Gastroesophageal sphincter (tissue), 4 donors: Measurements from ENCODE around the gene SEPTIN14. TPM values are rescaled to one million over a fixed set of nuclear protein-coding genes. Genes with fewer than 3 reads are reported as not detected.
A peak's percentile ranks its signal among the peaks of the same experiment; 100 is the strongest.
"Not testable (repeated sequence)": the region's sequence is repeated elsewhere in the genome, so short reads cannot be mapped to it uniquely, and the experiment has no call there.

Experiments
- ATAC-seq: fragments of 150-250 bp; one replicate; pipeline ENCODE4 v1.9.1; 2016; ENCODE audit warnings: mild to moderate bottlenecking, moderate library complexity
- H3K27ac ChIP-seq, 4 donors: fragments of 200-600 bp; sonication (generic) in 3 of 4; 1 replicate in 3 of 4; 2 replicates in 1 of 4; pipeline ENCODE4 v1.5.1; 2016 to 2019
- H3K27me3 ChIP-seq: fragments of 200-600 bp; sonication (generic); one replicate; pipeline ENCODE4 v1.5.1; 2019
- H3K36me3 ChIP-seq, 2 donors: fragments of 200-600 bp; sonication (generic); one replicate each; pipeline ENCODE4 v1.5.1; 2019; ENCODE audit warnings: control low read depth in 1 of 2
- H3K4me1 ChIP-seq, 3 donors: fragments of 200-600 bp; sonication (generic); 1 replicate in 2 of 3; 2 replicates in 1 of 3; pipeline ENCODE4 v1.5.1; 2016 to 2019; ENCODE audit warnings: control low read depth in 2 of 3
- H3K4me3 ChIP-seq, 2 donors: fragments of 200-600 bp; sonication (generic); one replicate each; pipeline ENCODE4 v1.5.1; 2019; ENCODE audit warnings: mild to moderate bottlenecking in 1 of 2, moderate library complexity in 1 of 2
- H3K9me3 ChIP-seq, 3 donors: fragments of 200-600 bp; sonication (generic); one replicate each; pipeline ENCODE4 v1.5.1; 2017 to 2019; ENCODE audit warnings: control low read depth in 2 of 3
- CTCF ChIP-seq, 4 experiments: fragments of 200-600 bp in 2 of 4; fragments of 450-650 bp in 2 of 4; sonication (generic) in 1 of 4; IDR thresholded peaks; one replicate each; pipeline ENCODE4 v1.5.1; 2017 to 2019; ENCODE audit warnings: antibody characterized with exemption in 4 of 4, mild to moderate bottlenecking in 2 of 4, moderate library complexity in 2 of 4
- EP300 ChIP-seq: sonication (generic); formaldehyde crosslinking; IDR thresholded peaks from one replicate; pipeline ENCODE4 v1.6.1; 2017; ENCODE audit warnings: antibody characterized with exemption, mild to moderate bottlenecking
- POLR2A ChIP-seq, 2 donors: fragments of 450-650 bp; IDR thresholded peaks; one replicate each; pipeline ENCODE4 v1.6.1; 2017; ENCODE audit warnings: antibody characterized with exemption in 2 of 2, mild to moderate bottlenecking in 2 of 2, moderate library complexity in 1 of 2
- POLR2AphosphoS5 ChIP-seq: sonication (generic); formaldehyde crosslinking; IDR thresholded peaks from one replicate; pipeline ENCODE4 v1.6.1; 2017; ENCODE audit warnings: antibody characterized with exemption
- WGBS, 2 donors: methylation state at CpG; one replicate each; pipeline ENCODE4 v1.1.5; 2018; ENCODE audit warnings: low coverage in 1 of 2; 5-methylcytosine and 5-hydroxymethylcytosine counted together
- total RNA-seq, 4 donors: library from RNA; depleted of rRNA; stranded (reverse); fragments of >200 nt; gene quantifications; one replicate each; pipeline ENCODE4 v1.1.0, GENCODE V29; 2016

Gene SEPTIN14
- not detected for total RNA-seq

DNA sequence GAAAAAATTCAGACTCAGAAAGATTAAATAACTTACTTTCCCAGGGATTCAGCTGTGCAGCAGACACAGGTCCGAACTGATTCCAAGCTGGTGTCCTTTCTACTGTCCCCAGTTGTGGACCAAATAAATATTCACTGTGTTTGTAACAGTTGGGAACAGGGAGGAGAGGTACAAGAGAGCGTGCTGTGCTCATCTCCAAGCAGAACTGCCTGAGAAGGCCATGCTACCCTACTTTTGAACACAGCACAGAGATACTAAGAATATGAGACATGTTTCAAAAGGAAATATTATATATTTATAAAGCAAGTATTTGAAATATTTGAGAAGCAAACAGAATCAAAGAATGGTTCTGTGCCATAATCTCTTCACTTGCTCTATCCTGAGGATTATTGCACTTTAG is at the start of gene SEPTIN14:
SEPTIN14 (minus strand) TSS at position 101 of the 400 bp plus-strand sequence. CDS start 756 bp downstream, outside the sequence.
- not testable (repeated sequence) for ATAC-seq, H3K9me3 ChIP-seq
- 71 to 78% methylated on average over 2 of the region's 2 CpGs for WGBS, 2 donors

DNA sequence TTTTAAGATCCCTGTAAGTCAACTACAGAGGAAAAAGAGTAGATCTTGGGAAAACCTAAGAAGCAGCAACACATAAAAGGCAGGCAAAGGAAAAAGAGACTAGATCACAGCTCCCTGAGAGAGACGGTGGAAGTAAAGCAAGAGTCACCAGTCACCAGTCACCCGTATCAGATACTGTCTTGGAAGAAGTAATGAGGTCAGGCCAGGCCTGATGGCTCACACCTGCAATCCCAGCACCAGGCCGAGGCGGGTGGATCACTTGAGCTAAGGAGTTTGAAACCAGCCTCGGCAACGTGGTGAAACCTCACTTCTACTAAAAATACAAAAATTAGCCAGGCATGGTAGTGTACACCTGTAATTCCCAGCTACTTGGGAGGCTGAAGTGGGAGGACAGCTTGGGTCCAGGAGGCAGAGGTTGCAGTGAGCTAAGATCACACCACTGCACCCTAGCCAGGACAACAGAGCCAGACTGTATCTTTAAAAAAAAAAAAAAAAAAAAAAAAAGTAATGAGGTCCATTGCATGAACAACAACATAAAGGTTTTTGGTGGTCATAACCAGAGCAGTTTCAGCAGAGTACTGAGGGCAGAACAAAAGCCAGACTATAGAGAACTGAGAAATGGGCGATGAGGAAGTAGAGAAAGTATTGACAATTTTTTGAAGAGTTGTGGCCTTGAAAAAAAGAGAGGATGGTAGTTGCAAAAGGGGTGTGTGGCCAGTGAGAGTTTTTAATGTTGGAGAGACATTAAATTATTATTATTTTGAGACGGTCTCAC is 41.6 kb upstream of the SEPTIN14 start:
- Histone ChIP-seq H3K4me1 (no peaks in the 10 kb centered on the region), H3K27ac (no peak overlapping the region), H3K27me3 (no peaks in the 10 kb centered on the region), H3K9me3 (no peaks in the 10 kb centered on the region), H3K36me3 (peaks cover 0 to 21% of the 10 kb centered on the region in 2 donors), H3K4me3 (no peak overlapping the region)
- TF ChIP-seq CTCF (IDR thresholded peaks at IDR 0.05) = no peak
- no peak for TF ChIP-seq POLR2AphosphoS5
- no peak for TF ChIP-seq POLR2A (IDR thresholded peaks at IDR 0.05)
- no peak for ATAC-seq
- 77 to 80% methylated on average over 5 of the region's 8 CpGs for WGBS, 2 donors

More for the DNA sequence above, at the start of gene SEPTIN14:
- H3K4me3 ChIP-seq, H3K4me1 ChIP-seq, H3K27ac ChIP-seq, H3K36me3 ChIP-seq, H3K27me3 ChIP-seq: not testable (repeated sequence)

DNA sequence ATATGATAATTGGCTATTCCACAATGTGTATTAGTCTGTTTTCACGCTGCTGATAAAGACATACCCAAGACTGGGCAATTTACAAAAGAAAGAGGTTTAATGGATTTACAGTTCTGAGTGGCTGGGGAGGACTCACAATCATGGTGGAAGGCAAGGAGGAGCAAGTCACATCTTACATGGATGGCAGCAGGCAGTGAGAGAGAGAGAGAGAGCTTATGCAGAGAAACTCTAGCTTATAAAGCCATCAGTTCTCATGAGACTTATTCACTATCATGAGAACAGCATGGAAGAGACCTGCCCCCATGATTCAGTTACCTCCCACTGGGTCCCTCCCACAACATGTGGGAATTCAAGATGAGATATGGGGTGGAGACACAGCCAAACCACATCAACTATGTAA is 38.5 kb upstream of the SEPTIN14 start:
- H3K27ac ChIP-seq, H3K9me3 ChIP-seq, ATAC-seq, H3K4me1 ChIP-seq, H3K27me3 ChIP-seq, H3K4me3 ChIP-seq: not testable (repeated sequence)
- H3K36me3 ChIP-seq = peaks cover 0 to 12% of the 10 kb centered on the region in 2 donors
- 100% methylated on average over 1 of the region's 1 CpG for WGBS, 2 donors

DNA sequence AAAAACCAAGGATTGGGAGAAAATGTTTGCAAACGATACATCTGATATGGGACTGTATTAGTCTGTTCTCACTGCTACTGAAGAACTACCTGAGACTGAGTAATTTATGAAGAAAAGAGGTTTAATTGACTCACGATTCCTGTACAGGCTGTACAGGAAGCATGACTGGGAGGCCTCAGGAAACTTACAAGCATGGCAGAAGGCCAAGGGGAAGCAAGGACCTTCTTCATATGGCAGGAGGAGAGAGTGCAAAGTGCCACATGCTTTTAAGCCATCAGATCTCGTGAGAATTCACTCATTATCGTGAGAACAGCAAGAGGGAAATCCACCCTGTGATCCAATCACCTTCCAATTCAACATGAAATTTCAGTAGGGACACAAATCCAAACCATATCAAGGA is 35.7 kb upstream of the SEPTIN14 start:
- H3K4me1 ChIP-seq = no peaks in the 10 kb centered on the region
- no peak for ATAC-seq
- TF ChIP-seq EP300 (no peak), CTCF (IDR thresholded peaks at IDR 0.05) (no peak), POLR2AphosphoS5 (no peak), POLR2A (IDR thresholded peaks at IDR 0.05) (no peak)
- WGBS, 2 donors = 85 to 86% methylated on average over 3 to 4 of the region's 4 CpGs
- H3K27ac ChIP-seq = no peak overlapping the region
- H3K27me3 ChIP-seq = no peaks in the 10 kb centered on the region
- H3K36me3 ChIP-seq = peaks cover 0 to 12% of the 10 kb centered on the region in 2 donors
- H3K9me3 ChIP-seq = no peaks in the 10 kb centered on the region
- no peak overlapping the region for H3K4me3 ChIP-seq

- Histone ChIP-seq H3K4me1 (no peaks in the 10 kb centered on the region), H3K36me3 (no peaks in the 10 kb centered on the region), H3K4me3 (no peak overlapping the region), H3K27me3 (no peaks in the 10 kb centered on the region), H3K27ac (no peak overlapping the region), H3K9me3 (no peaks in the 10 kb centered on the region)
- no peak for TF ChIP-seq POLR2AphosphoS5
- no peak for TF ChIP-seq POLR2A (IDR thresholded peaks at IDR 0.05)
- no peak for TF ChIP-seq CTCF (IDR thresholded peaks at IDR 0.05)
- no peak for TF ChIP-seq EP300
- whole genome bisulfite sequencing, 2 donors = 78 to 81% methylated on average over 3 to 4 of the region's 4 CpGs
- no peak for ATAC-seq
These were observed 32.5 kb upstream of the SEPTIN14 start for GRCh38 chr7:55895021-55895420.

- Histone ChIP-seq H3K4me3 (no peak overlapping the region), H3K36me3 (no peaks in the 10 kb centered on the region), H3K4me1 (no peaks in the 10 kb centered on the region), H3K27ac (no peak overlapping the region), H3K27me3 (no peaks in the 10 kb centered on the region), H3K9me3 (no peaks in the 10 kb centered on the region)
- ATAC-seq = no peak
- TF ChIP-seq EP300 (no peak), POLR2A (IDR thresholded peaks at IDR 0.05) (no peak), POLR2AphosphoS5 (no peak), CTCF (IDR thresholded peaks at IDR 0.05) (no peak)
These were observed 31.4 kb upstream of the SEPTIN14 start for GRCh38 chr7:55893940-55894339.

GRCh38 chr7:55888378-55888777 is 25.8 kb upstream of the SEPTIN14 start:
- H3K9me3 ChIP-seq, H3K36me3 ChIP-seq, H3K27me3 ChIP-seq, H3K27ac ChIP-seq, ATAC-seq: not testable (repeated sequence)
- Histone ChIP-seq H3K4me3 (peak overlapping the region; percentile 72 to 78), H3K4me1 (peaks cover 0 to 14% (median 0%) of the 10 kb centered on the region in 3 donors)
- WGBS, 2 donors = 75 to 77% methylated on average over 5 to 8 of the region's 10 CpGs
